Left renal pelvis (tissue), 4 donors: ENCODE measurements around the gene CCDC169. TPM values are rescaled to one million over a fixed set of nuclear protein-coding genes. Genes with fewer than 3 reads are reported as not detected.

Source experiments
- DNase-seq, 4 donors: peaks; one replicate each; pipeline ENCODE4 v3.0.0-alpha.2; 2013; ENCODE audit warnings: low read depth in 4 of 4, low spot score in 3 of 4
- polyA plus RNA-seq, 4 donors: library from polyadenylated mRNA; unstranded; fragments of 120-200 nt; gene quantifications; one replicate each; pipeline ENCODE4 v1.2.1, GENCODE V29; 2013; ENCODE audit not compliant: insufficient read length in 4 of 4

CCDC169 gene
- polyA plus RNA-seq, 4 donors: 2.8 to 7.5 (median 5.5) TPM

DNA sequence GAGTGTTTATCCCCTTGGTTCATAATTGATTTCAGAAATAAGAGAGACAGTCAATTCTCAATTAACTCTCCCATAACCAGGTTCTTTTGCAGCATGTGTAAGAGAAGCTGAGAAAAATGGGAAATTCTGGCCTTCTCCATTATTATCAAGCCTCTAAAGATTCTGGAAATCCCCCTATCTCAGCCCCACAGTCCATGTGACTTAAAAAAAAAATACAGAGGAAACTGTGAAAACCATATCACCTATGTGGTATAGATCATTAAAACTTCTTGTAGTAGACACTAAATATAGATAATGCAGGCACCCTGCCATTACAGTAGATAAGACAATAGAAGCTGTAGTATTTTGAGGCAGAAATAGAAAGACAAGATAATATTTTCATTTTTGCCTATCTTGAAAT is 48.9 kb downstream of the CCDC169 start:
- no peak for DNase-seq

DNA sequence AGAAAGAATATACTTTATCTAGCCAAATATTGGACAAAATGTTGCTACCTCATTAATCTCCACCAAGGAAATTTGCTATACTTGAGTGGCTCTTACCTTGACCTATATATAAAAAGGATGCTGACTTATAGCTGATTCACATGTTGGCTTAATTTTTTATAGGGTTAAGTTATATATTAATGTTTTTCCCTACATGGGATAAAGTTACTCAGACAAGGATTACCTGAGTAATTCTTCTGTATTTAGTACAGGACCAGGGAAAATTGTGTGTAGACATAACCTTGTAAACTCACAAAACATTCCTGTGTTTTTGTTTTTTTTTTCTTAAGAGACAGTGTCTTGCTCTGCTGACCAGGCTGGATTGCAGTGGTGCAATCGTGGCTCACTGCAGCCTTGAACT is 52.6 kb downstream of the CCDC169 start:
- no peak for DNase-seq

DNA sequence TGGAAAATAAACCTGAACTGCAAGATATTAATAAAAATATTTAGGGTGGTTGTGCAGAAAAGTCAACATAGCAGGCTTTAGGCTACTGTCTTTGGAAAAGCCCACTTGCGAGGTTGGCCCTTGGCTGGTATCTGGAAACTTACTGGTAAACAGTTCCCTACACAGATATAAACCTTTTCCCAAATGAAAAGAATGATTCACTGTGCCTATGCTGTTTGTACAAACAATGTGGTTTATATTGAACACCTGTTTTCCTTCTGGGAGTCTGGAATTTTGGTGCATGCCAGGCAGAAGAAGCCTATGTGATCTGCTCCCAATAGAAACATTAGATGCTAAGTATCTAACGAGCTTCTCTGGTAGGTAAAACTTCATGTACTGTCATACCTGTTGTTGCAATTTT is 53.5 kb downstream of the CCDC169 start:
- DNase-seq: no peak

DNA sequence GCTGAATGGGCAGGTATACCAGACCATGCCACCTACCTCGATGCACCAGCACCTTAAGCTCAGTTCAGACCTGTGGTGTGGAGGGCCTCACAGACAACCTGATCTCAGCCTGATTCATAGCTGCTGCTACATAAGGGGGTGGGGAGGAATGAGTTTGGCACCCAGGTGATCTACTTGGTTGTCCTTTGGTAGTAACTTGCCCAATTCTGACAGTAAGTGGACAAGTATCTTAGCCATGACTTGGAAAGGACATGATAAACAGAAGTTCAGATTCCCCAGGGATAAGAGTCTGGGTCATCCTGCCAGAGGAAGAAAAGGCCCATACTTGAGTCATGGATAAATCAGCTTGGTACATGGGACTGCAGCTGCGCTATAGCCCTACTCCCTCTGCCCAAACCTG is 54.9 kb downstream of the CCDC169 start:
- DNase-seq: no peak

DNA sequence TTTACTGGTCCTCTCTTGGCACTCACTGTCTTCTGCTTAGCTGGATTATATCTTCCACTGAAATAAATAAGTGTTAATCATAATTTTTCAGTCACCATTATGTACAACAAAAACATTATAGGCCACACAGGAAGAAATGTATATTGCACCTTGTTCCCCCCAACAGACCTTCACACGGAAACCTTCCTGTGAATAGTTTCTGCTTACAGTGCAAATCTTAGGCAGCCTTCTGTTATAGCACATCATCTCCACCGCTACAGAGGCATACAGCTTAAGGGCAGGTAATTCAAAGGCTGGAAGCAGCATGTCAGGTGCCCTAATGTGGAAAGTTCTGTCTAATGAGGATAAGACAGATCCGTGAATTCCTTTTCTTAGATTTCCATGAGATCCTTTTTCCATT is 66.4 kb downstream of the CCDC169 start:
- DNase-seq: no peak

GRCh38 chr13:36224730-36225129 is 72.9 kb downstream of the CCDC169 start:
- no peak for DNase-seq

DNA sequence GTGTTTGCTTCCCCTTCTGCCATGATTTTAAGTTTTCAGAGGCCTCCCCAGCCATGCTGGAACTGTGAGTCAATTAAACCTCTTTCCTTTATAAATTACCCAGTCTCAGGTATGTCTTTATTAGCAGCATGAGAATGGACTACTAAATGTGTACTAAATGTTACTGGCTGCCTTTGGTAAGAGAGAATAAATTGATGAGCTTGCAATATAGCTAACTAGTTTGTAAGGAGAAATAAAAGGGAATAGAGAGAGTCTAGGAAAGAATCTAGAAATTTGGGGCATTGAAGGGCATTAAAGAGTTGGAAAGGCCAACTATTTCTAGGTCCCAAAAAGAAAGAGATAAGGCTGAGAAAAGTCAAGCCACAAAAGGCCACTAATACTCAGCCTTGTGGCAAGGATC is 77.7 kb downstream of the CCDC169 start:
- DNase-seq: no peak

- no peak for DNase-seq
Observed at GRCh38 chr13:36217456-36217855, 80.2 kb downstream of the CCDC169 start.

DNA sequence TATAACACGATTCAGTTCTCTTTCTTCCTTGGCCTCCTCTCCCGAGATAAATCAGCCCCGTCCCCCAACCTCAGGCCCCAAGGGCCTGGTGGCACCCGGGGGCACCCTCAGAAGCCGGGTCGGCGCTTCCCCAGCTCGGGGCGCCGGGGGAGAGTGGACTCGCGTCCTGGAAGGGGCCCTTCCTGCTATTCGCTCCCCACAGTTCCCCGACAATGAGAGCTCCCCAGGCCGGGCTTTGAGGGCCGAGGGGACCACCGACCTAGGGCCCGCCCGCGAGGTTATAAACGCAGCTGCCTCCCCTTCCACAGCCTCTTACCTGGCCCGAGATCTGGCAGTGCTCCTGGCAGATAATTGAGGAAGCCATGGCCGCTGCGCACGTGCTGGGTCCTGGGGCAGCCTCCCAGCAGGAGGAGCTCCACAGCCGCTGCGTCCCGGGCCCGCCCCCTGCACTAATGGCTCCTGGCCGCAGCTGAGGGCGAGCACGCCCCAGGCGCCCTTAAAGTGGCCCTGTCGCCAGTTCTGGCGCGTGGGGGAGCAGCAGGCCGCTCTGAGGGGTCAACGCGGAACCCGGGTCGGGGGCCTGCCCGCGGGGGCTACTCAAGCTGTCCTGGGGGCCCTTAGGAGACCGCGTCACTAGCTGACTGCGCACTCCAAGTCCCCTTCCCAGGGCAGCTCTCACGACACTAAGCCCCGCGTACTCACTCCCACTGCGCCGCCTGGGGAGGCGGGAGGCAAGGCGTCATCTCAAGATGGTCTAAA is 83.3 kb downstream of the CCDC169 start, which contains the start of gene SOHLH2:
TSS of gene SOHLH2 (minus strand) at position 394 of the 759 bp plus-strand sequence. CDS start at position 364, 30 bp downstream.
- no peak for DNase-seq

GRCh38 chr13:36212789-36213188 is 84.8 kb downstream of the CCDC169 start:
- DNase-seq: no peak

GRCh38 chr13:36211567-36211966 is 86.0 kb downstream of the CCDC169 start:
- no peak for DNase-seq

- DNase-seq: no peak
Observed at GRCh38 chr13:36210738-36211137, 86.9 kb downstream of the CCDC169 start.

- no peak for DNase-seq
Observed at GRCh38 chr13:36207672-36208071, 89.9 kb downstream of the CCDC169 start.

GRCh38 chr13:36193151-36193855 is 104.3 kb downstream of the CCDC169 start:
- DNase-seq: no peak

DNA sequence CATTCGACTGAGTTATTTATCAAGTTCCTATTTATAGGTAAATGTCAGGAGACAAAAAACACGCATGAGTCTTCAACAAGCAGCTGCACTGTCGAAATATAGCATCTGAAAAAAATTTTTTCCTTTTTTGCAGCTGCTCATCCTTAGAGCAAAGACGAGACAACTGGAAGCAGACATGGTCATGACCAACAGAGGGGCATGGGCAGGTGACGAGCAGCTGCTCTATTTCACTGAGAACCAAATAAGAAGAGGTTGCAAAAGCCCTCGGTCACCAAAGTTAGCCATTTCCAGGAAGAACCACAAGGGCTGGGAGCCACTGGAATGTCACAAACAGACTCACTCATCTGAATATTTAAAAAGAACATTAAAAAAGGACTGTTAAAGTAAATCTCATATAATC is 105.4 kb downstream of the CCDC169 start:
- no peak for DNase-seq

DNA sequence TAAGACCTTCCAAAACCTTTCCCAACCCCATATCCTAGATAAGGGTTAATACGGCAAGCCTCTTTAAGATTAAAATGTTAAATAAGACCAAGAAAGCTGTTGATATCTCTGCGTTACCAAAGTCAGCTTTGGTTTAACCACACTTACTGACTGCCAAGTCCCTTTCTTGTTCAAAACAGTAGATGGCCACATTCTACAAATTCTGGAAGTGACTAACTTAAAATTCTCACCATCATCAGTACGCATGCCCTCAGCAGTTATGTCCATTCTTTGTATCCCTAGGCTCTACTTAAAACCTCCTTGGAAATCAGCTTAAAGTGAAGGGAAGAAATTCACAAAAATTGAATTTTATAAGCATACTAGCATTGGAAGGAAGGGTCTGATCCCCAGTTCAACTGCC is 106.8 kb downstream of the CCDC169 start:
- DNase-seq: no peak

DNA sequence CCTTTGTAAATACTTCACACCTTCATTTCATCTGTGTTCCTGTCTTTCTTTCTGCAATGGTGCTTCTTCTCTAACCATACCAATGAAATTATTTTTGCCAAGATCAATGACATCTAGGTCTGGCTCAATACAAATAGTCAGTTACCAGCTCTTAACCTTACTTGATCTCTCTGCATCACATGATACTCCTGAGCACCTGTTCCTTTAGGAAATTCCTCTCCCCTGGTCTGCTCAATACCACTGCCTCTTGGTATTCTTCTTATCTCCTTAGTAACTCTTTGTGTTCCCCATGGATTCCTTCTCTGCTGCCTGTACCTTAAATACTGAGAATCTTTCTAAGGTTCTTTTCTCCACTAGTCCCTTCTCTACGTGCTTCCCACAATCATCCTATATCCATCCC is 109.2 kb downstream of the CCDC169 start:
- no peak for DNase-seq

- no peak for DNase-seq
Observed at GRCh38 chr13:36183901-36184300, 113.7 kb downstream of the CCDC169 start.
